ENCODE data around the gene GDPD2.

GRCh38 chrX:70446380-70447350 is 23.6 kb downstream of the GDPD2 start:
- no peak for TF ChIP-seq CTCF (IDR thresholded peaks at IDR 0.05; ENCODE audit: extremely low read depth in 1 of 2, insufficient read depth in 1 of 2, low read depth in 1 of 2, low read length in 2 of 2)
- TF ChIP-seq MAX (IDR thresholded peaks at IDR 0.05; ENCODE audit: insufficient read depth, insufficient read length) = no peak
- TF ChIP-seq MYC (IDR thresholded peaks at IDR 0.05; ENCODE audit: low read depth, low read length) = no peak
- TF ChIP-seq POLR2A (IDR thresholded peaks at IDR 0.05; ENCODE audit: low read depth, low read length) = no peak
